ENCODE measurements around the gene TNS1. TPM values are rescaled to one million over a fixed set of nuclear protein-coding genes. Genes with fewer than 3 reads are reported as not detected.

Gene TNS1
- total and polyA plus RNA-seq, 10 of the 15 experiments (the other 5 are each of a cell fraction or from before 2014, with no cell fraction given), result 0.05 to 0.44 TPM; not detected in 8

DNA sequence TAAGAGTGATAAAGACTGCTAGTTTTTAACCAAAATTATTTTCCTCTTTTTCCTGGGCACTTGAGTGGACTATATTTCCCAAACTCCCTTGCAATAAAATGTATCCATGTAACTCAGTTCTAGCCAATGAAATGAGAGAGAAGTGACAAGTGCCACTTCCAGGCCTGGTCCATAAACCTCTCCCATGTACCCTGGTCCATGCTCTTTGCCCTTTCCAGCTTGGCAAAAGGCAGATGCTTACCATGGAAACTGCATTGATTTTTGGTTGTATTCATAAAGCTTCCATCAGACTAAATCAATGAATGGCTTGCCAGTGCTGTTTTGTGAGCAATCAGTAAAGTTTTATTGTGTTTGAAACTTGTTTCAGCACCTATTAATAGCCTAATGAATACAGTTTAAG, 229.3 kb downstream of the TNS1 start:
- POLR2A ChIA-PET, result no interaction called here
- DNase-seq (ENCODE audit: low read depth, low spot score) (no peak), ATAC-seq (no peak), FAIRE-seq (no peak)
- no peak overlapping the region for H2AFZ ChIP-seq (ENCODE audit: control insufficient read depth, low read depth, low read length)
- no peaks in the 10 kb centered on the region for H3K4me1 ChIP-seq (ENCODE audit: control insufficient read depth, insufficient read depth, low read length)
- SMC1A ChIA-PET (ENCODE audit: uncharacterized antibody, unreplicated experiment), result interaction anchor here (1.5 kb wide), 1 partner anchor 12 kb away, joined by 6 read pairs; no protein-coding TSS in a partner anchor
- intact Hi-C loops (cut with micrococcal nuclease; ENCODE audit: unreplicated experiment) (no loop called here), in situ Hi-C loops (cut with MboI) (no loop called here)
- no peaks in the 10 kb centered on the region for H3K9me3 ChIP-seq (replicated peaks; ENCODE audit: control insufficient read depth, insufficient read depth, low read length)
- H3K36me3 ChIP-seq (ENCODE audit: control insufficient read depth in 2 of 2, insufficient read depth in 2 of 2, low read length in 1 of 2), result no peaks in the 10 kb centered on the region
- H3K27ac ChIP-seq (ENCODE audit: control insufficient read depth, insufficient read depth), result no peak overlapping the region
- H3K27me3 ChIP-seq (replicated peaks in 1 of 2; ENCODE audit: control insufficient read depth in 2 of 2, insufficient read depth in 2 of 2, low read length in 1 of 2), result no peaks in the 10 kb centered on the region
- RAD21 ChIA-PET (ENCODE audit: unreplicated experiment), result no interaction called here
- H3K9ac ChIP-seq (ENCODE audit: control insufficient read depth, insufficient read depth, low read length), result no peak overlapping the region
- TF ChIP-seq ZNF622 (IDR thresholded peaks at IDR 0.05), result no peak
- TF ChIP-seq NFXL1 (IDR thresholded peaks at IDR 0.05; ENCODE audit: borderline replicate concordance), result no peak
- TF ChIP-seq TARDBP (IDR thresholded peaks at IDR 0.05; ENCODE audit: borderline replicate concordance), result no peak
- no peak for TF ChIP-seq BCL11A (IDR thresholded peaks at IDR 0.05; ENCODE audit: low read depth, low read length)
- no TSS peak for BruUV-seq (replicated peaks)
- no peak overlapping the region for H3K4me2 ChIP-seq (ENCODE audit: control insufficient read depth, insufficient read depth)
- CTCF ChIA-PET, result interaction anchor here (9.1 kb wide), 1 partner anchor 15 kb away, joined by 85 read pairs; no protein-coding TSS in a partner anchor
- H3K79me2 ChIP-seq (ENCODE audit: control insufficient read depth, insufficient read depth, low read length), result no peaks in the 10 kb centered on the region
- H4K20me1 ChIP-seq (ENCODE audit: control insufficient read depth, insufficient read depth), result no peaks in the 10 kb centered on the region
- H3K4me3 ChIP-seq, result no peak overlapping the region

GRCh38 chr2:217766356-217766755, 236.4 kb downstream of the TNS1 start:
- TF ChIP-seq IKZF1 (conservative IDR thresholded peaks at IDR 0.05), result no peak
- no peak for TF ChIP-seq CHD2 (IDR thresholded peaks at IDR 0.05; ENCODE audit: borderline replicate concordance, low read depth, low read length)
- no peak for TF ChIP-seq RUNX3 (IDR thresholded peaks at IDR 0.05; ENCODE audit: low read length)
- TF ChIP-seq NR2C1 (IDR thresholded peaks at IDR 0.05), result no peak
- TF ChIP-seq TAF1 (IDR thresholded peaks at IDR 0.05; ENCODE audit: borderline replicate concordance, low read depth, low read length), result no peak
- no peak for TF ChIP-seq FOXM1 (IDR thresholded peaks at IDR 0.05; ENCODE audit: low read depth, low read length)
- TF ChIP-seq PAX5 (IDR thresholded peaks at IDR 0.05; ENCODE audit: borderline replicate concordance, low read depth, low read length), result no peak
- TF ChIP-seq RB1 (IDR thresholded peaks at IDR 0.05; ENCODE audit: borderline replicate concordance), result no peak
- TF ChIP-seq, protein P1, sequence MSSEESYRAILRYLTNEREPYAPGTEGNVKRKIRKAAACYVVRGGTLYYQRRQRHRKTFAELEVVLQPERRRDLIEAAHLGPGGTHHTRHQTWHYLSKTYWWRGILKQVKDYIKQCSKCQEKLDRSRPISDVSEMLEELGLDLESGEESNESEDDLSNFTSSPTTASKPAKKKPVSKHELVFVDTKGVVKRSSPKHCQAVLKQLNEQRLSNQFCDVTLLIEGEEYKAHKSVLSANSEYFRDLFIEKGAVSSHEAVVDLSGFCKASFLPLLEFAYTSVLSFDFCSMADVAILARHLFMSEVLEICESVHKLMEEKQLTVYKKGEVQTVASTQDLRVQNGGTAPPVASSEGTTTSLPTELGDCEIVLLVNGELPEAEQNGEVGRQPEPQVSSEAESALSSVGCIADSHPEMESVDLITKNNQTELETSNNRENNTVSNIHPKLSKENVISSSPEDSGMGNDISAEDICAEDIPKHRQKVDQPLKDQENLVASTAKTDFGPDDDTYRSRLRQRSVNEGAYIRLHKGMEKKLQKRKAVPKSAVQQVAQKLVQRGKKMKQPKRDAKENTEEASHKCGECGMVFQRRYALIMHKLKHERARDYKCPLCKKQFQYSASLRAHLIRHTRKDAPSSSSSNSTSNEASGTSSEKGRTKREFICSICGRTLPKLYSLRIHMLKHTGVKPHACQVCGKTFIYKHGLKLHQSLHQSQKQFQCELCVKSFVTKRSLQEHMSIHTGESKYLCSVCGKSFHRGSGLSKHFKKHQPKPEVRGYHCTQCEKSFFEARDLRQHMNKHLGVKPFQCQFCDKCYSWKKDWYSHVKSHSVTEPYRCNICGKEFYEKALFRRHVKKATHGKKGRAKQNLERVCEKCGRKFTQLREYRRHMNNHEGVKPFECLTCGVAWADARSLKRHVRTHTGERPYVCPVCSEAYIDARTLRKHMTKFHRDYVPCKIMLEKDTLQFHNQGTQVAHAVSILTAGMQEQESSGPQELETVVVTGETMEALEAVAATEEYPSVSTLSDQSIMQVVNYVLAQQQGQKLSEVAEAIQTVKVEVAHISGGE (CRISPR knock-in tag; IDR thresholded peaks at IDR 0.05), result no peak
- TF ChIP-seq LARP7 (IDR thresholded peaks at IDR 0.05), result no peak
- TF ChIP-seq ZNF622 (IDR thresholded peaks at IDR 0.05), result no peak
- POLR2A ChIA-PET, result no interaction called here
- H3K4me1 ChIP-seq (ENCODE audit: control insufficient read depth, insufficient read depth, low read length), result no peaks in the 10 kb centered on the region
- H3K36me3 ChIP-seq (ENCODE audit: control insufficient read depth in 2 of 2, insufficient read depth in 2 of 2, low read length in 1 of 2), result no peaks in the 10 kb centered on the region
- intact Hi-C loops (cut with micrococcal nuclease; ENCODE audit: unreplicated experiment), result no loop called here
- no TSS peak for BruUV-seq (replicated peaks)
- H3K9me3 ChIP-seq (replicated peaks; ENCODE audit: control insufficient read depth, insufficient read depth, low read length), result peaks cover 3% of the 10 kb centered on the region; the same call in 2 of the 3 replicates
- CTCF ChIA-PET, result no interaction called here
- no peak overlapping the region for H3K4me3 ChIP-seq
- no peak for ATAC-seq
- H3K9ac ChIP-seq (ENCODE audit: control insufficient read depth, insufficient read depth, low read length), result no peak overlapping the region
- H3K27me3 ChIP-seq (replicated peaks in 1 of 2; ENCODE audit: control insufficient read depth in 2 of 2, insufficient read depth in 2 of 2, low read length in 1 of 2), result no peaks in the 10 kb centered on the region
- H3K4me2 ChIP-seq (ENCODE audit: control insufficient read depth, insufficient read depth), result no peak overlapping the region
- SMC1A ChIA-PET (ENCODE audit: uncharacterized antibody, unreplicated experiment), result no interaction called here
- no peaks in the 10 kb centered on the region for H3K79me2 ChIP-seq (ENCODE audit: control insufficient read depth, insufficient read depth, low read length)
- FAIRE-seq, result no peak
- H4K20me1 ChIP-seq (ENCODE audit: control insufficient read depth, insufficient read depth), result no peaks in the 10 kb centered on the region
- WGBS (ENCODE audit: insufficient coverage, insufficient replicate concordance, low lambda C conversion rate, missing lambda C conversion rate), result 44% methylated on average over 4 of the region's 4 CpGs
- no peak for DNase-seq (ENCODE audit: low read depth, low spot score)
- in situ Hi-C loops (cut with MboI), result no loop called here
- H3K27ac ChIP-seq (ENCODE audit: control insufficient read depth, insufficient read depth), result no peak overlapping the region
- RAD21 ChIA-PET (ENCODE audit: unreplicated experiment), result no interaction called here
- H2AFZ ChIP-seq (ENCODE audit: control insufficient read depth, low read depth, low read length), result no peak overlapping the region
